Measurements from ENCODE around the gene CSPG5.

DNA sequence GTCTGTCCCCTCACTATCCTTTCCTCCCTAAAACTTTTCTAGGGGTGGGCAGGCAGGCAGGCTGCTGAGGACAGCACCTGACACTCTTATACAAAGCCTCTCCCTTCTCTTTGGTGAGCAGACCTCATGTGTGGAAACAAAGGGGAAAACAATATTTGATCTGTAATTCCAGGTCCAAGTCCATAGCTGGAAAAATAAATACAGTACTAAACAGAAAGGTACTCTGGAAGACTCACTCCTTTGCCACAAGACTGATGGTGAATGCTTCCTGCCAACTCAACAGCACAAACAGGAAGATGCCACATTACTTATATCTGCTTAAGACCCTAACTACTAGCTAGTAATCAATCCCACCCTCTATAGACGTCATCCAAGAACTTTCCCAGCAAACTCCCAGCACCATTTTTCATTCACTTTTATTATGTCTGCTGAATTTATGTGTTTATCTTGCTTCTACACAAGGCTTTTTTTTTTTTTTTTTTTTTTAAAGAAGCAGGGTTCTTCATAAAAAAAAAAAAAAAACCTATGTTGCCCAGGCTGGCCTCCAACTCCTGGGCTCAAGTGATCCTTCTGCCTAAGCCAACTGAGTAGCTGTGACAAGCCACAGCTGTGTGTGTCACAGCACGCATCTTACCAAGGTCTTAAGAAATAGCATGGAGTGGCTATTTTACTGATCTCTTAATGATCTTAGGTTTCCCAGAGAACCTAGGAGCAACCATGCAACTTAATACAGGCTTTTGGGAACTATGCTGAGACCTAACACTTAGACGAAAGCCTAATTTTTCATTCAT lies 44.2 kb upstream of the CSPG5 start:
- TF ChIP-seq, protein P1, sequence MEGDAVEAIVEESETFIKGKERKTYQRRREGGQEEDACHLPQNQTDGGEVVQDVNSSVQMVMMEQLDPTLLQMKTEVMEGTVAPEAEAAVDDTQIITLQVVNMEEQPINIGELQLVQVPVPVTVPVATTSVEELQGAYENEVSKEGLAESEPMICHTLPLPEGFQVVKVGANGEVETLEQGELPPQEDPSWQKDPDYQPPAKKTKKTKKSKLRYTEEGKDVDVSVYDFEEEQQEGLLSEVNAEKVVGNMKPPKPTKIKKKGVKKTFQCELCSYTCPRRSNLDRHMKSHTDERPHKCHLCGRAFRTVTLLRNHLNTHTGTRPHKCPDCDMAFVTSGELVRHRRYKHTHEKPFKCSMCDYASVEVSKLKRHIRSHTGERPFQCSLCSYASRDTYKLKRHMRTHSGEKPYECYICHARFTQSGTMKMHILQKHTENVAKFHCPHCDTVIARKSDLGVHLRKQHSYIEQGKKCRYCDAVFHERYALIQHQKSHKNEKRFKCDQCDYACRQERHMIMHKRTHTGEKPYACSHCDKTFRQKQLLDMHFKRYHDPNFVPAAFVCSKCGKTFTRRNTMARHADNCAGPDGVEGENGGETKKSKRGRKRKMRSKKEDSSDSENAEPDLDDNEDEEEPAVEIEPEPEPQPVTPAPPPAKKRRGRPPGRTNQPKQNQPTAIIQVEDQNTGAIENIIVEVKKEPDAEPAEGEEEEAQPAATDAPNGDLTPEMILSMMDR (optimal IDR thresholded peaks at IDR 0.05 in 1 of 3, IDR thresholded peaks at IDR 0.05 in 1 of 3, conservative IDR thresholded peaks at IDR 0.05 in 1 of 3; ENCODE audit: extremely low read depth in 1 of 3, insufficient read depth in 2 of 3, low read length in 3 of 3) = no peak
- TF ChIP-seq EZH2 (IDR thresholded peaks at IDR 0.05; ENCODE audit: low read length) = no peak
